Urinary bladder (tissue), 4 donors: ENCODE results near the gene YJEFN3. TPM values are rescaled to one million over a fixed set of nuclear protein-coding genes. Genes with fewer than 3 reads are reported as not detected.

ENCODE experiments used
- DNase-seq: peaks from one replicate; pipeline ENCODE4 v3.0.0-alpha.2; 2015; ENCODE audit errors: extremely low spot score
- H3K27ac ChIP-seq: one replicate; pipeline ENCODE4 v1.5.1; 2013; ENCODE audit warnings: low read depth, mild to moderate bottlenecking, moderate library complexity
- H3K36me3 ChIP-seq: one replicate; pipeline ENCODE4 v1.6.1; 2013; ENCODE audit warnings: mild to moderate bottlenecking, moderate library complexity; ENCODE audit not compliant: insufficient read depth
- H3K4me1 ChIP-seq: one replicate; pipeline ENCODE4 v1.6.1; 2013; ENCODE audit warnings: mild to moderate bottlenecking, moderate library complexity; ENCODE audit not compliant: insufficient read depth
- H3K4me3 ChIP-seq: one replicate; pipeline ENCODE4 v1.5.1; 2013; ENCODE audit warnings: low read depth, low read length
- WGBS: extraction: QIAGEN DNeasy Blood & Tissue Kit; methylation state at CpG from one replicate; pipeline ENCODE4 v1.1.7; 2013; 5-methylcytosine and 5-hydroxymethylcytosine counted together
- polyA plus RNA-seq: library from polyadenylated mRNA; stranded (reverse); fragments of 200-250 nt; gene quantifications from one replicate; pipeline ENCODE4 v1.2.3, GENCODE V29; 2013
- total RNA-seq: library from RNA; depleted of rRNA; stranded (reverse); fragments of >200 nt; gene quantifications from one replicate; pipeline ENCODE4 v1.2.3, GENCODE V29; 2014
- donor health status: healthy with polysubstance abuse.
- donor health status: healthy.

Gene YJEFN3
- total and polyA plus RNA-seq, 2 donors: 1.8 to 4.6 TPM

- no peak for DNase-seq
- Histone ChIP-seq H3K4me3 (no peak overlapping the region), H3K4me1 (no peaks in the 10 kb centered on the region), H3K27ac (no peak overlapping the region), H3K36me3 (no peaks in the 10 kb centered on the region)
- 93% methylated on average over 75 of the region's 75 CpGs for WGBS
These were observed 15.7 kb downstream of the YJEFN3 start for GRCh38 chr19:19544257-19544953.

- DNase-seq: no peak
- no peaks in the 10 kb centered on the region for H3K36me3 ChIP-seq
- H3K4me1 ChIP-seq: no peaks in the 10 kb centered on the region
- 93% methylated on average over 53 of the region's 53 CpGs for WGBS
- H3K27ac ChIP-seq: no peak overlapping the region
- H3K4me3 ChIP-seq: no peak overlapping the region
These were observed 16.4 kb downstream of the YJEFN3 start for GRCh38 chr19:19544954-19545591.

GRCh38 chr19:19545707-19546106 is 17.0 kb downstream of the YJEFN3 start:
- DNase-seq: no peak
- WGBS: 94% methylated on average over 23 of the region's 23 CpGs
- Histone ChIP-seq H3K27ac (no peak overlapping the region), H3K4me1 (no peaks in the 10 kb centered on the region), H3K36me3 (no peaks in the 10 kb centered on the region), H3K4me3 (no peak overlapping the region)

GRCh38 chr19:19546751-19547162 is 18.0 kb downstream of the YJEFN3 start:
- no peaks in the 10 kb centered on the region for H3K4me1 ChIP-seq
- H3K4me3 ChIP-seq: no peak overlapping the region
- no peaks in the 10 kb centered on the region for H3K36me3 ChIP-seq
- no peak overlapping the region for H3K27ac ChIP-seq
- no peak for DNase-seq
- 60% methylated on average over 19 of the region's 19 CpGs for WGBS

GRCh38 chr19:19547674-19548336 is 19.1 kb downstream of the YJEFN3 start:
- no peak overlapping the region for H3K27ac ChIP-seq
- H3K36me3 ChIP-seq: no peaks in the 10 kb centered on the region
- H3K4me1 ChIP-seq: no peaks in the 10 kb centered on the region
- WGBS: 50% methylated on average over 15 of the region's 15 CpGs
- no peak overlapping the region for H3K4me3 ChIP-seq
- DNase-seq: no peak

- WGBS: 68% methylated on average over 13 of the region's 13 CpGs
- no peak for DNase-seq
- Histone ChIP-seq H3K27ac (no peak overlapping the region), H3K4me3 (no peak overlapping the region), H3K36me3 (no peaks in the 10 kb centered on the region), H3K4me1 (no peaks in the 10 kb centered on the region)
These were observed 20.4 kb downstream of the YJEFN3 start for GRCh38 chr19:19548915-19549759.

GRCh38 chr19:19549804-19550464 is 21.2 kb downstream of the YJEFN3 start:
- WGBS: 64% methylated on average over 23 of the region's 23 CpGs
- Histone ChIP-seq H3K4me1 (no peaks in the 10 kb centered on the region), H3K36me3 (no peaks in the 10 kb centered on the region), H3K4me3 (no peak overlapping the region), H3K27ac (no peak overlapping the region)
- DNase-seq: no peak

GRCh38 chr19:19550485-19550929 is 21.8 kb downstream of the YJEFN3 start:
- H3K36me3 ChIP-seq: no peaks in the 10 kb centered on the region
- WGBS: 20% methylated on average over 8 of the region's 8 CpGs
- no peak for DNase-seq
- H3K4me3 ChIP-seq: no peak overlapping the region
- no peak overlapping the region for H3K27ac ChIP-seq
- H3K4me1 ChIP-seq: no peaks in the 10 kb centered on the region

- DNase-seq: no peak
- no peak overlapping the region for H3K4me3 ChIP-seq
- H3K36me3 ChIP-seq: no peaks in the 10 kb centered on the region
- H3K4me1 ChIP-seq: no peaks in the 10 kb centered on the region
- no peak overlapping the region for H3K27ac ChIP-seq
- 73% methylated on average over 10 of the region's 10 CpGs for WGBS
These were observed 22.5 kb downstream of the YJEFN3 start for GRCh38 chr19:19550972-19551852.

GRCh38 chr19:19551853-19552192 is 23.1 kb downstream of the YJEFN3 start:
- no peak for DNase-seq
- WGBS: 68% methylated on average over 14 of the region's 14 CpGs

GRCh38 chr19:19552798-19553197 is 24.1 kb downstream of the YJEFN3 start:
- Histone ChIP-seq H3K27ac (no peak overlapping the region), H3K4me1 (no peaks in the 10 kb centered on the region), H3K36me3 (no peaks in the 10 kb centered on the region), H3K4me3 (no peak overlapping the region)
- 56% methylated on average over 6 of the region's 6 CpGs for WGBS
- no peak for DNase-seq

More at GRCh38 chr19:19551853-19552192, 23.1 kb downstream of the YJEFN3 start:
- H3K4me3 ChIP-seq: no peak overlapping the region
- no peaks in the 10 kb centered on the region for H3K36me3 ChIP-seq
- H3K4me1 ChIP-seq: no peaks in the 10 kb centered on the region
- no peak overlapping the region for H3K27ac ChIP-seq

- Histone ChIP-seq H3K4me3 (no peak overlapping the region), H3K27ac (no peak overlapping the region), H3K36me3 (no peaks in the 10 kb centered on the region), H3K4me1 (no peaks in the 10 kb centered on the region)
- no peak for DNase-seq
- WGBS: 92% methylated on average over 10 of the region's 10 CpGs
These were observed 25.0 kb downstream of the YJEFN3 start for GRCh38 chr19:19553670-19554069.
